NT2/D1 (cell line): ENCODE data around the gene MAP1LC3B.

ENCODE experiments used
- SUZ12 ChIP-seq: IDR thresholded peaks from 2 replicates; pipeline ENCODE4 v1.6.1; 2011; ENCODE audit not compliant: insufficient read length, insufficient read depth; ENCODE audit errors: extremely low read depth
- YY1 ChIP-seq: IDR thresholded peaks from 2 replicates; pipeline ENCODE4 v1.6.1; 2011; ENCODE audit not compliant: insufficient read length, insufficient read depth
- ZNF274 ChIP-seq: IDR thresholded peaks from 2 replicates; pipeline ENCODE4 v1.6.1; 2011; ENCODE audit warnings: mild to moderate bottlenecking, low read depth, low read length

- TF ChIP-seq YY1 (no peak), ZNF274 (no peak), SUZ12 (no peak)
These were observed 15.5 kb downstream of the MAP1LC3B start for GRCh38 chr16:87407511-87408112.
